ENCODE results near the gene SLC6A8.

- no peak for TF ChIP-seq EZH2 (IDR thresholded peaks at IDR 0.05; ENCODE audit: insufficient read depth, poor library complexity, severe bottlenecking)
- TF ChIP-seq EZH2phosphoT487 (IDR thresholded peaks at IDR 0.05; ENCODE audit: insufficient read depth, low read depth) = no peak
These were observed 14.1 kb upstream of the SLC6A8 start, which contains the start of gene PNCK for GRCh38 chrX:153673428-153674218.
